ENCODE measurements around the gene LRRC70.

DNA sequence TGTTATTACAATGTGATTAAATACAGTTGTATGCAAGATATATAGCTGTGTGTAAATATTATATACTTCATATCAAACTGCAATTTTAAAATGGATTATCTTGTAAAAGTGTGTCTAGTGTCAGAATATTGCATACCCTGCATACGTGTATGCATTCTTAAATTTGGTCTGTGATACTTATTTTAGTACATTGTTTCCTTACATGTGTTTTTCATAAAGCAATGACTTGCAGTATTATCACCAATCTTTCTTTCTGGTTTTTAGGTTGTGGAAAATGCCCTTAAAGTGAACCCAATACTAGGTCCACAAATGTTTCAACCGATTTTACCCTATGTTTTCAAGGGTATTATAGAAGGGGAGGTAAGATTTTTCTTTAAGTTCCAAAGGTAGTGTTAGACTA is 28.5 kb upstream of the LRRC70 start:
- TF ChIP-seq EZH2phosphoT487 (IDR thresholded peaks at IDR 0.05) (no peak), EZH2 (IDR thresholded peaks at IDR 0.05) (no peak)
- TF ChIP-seq, protein P1, sequence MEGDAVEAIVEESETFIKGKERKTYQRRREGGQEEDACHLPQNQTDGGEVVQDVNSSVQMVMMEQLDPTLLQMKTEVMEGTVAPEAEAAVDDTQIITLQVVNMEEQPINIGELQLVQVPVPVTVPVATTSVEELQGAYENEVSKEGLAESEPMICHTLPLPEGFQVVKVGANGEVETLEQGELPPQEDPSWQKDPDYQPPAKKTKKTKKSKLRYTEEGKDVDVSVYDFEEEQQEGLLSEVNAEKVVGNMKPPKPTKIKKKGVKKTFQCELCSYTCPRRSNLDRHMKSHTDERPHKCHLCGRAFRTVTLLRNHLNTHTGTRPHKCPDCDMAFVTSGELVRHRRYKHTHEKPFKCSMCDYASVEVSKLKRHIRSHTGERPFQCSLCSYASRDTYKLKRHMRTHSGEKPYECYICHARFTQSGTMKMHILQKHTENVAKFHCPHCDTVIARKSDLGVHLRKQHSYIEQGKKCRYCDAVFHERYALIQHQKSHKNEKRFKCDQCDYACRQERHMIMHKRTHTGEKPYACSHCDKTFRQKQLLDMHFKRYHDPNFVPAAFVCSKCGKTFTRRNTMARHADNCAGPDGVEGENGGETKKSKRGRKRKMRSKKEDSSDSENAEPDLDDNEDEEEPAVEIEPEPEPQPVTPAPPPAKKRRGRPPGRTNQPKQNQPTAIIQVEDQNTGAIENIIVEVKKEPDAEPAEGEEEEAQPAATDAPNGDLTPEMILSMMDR (IDR thresholded peaks at IDR 0.05) = no peak

All from neural progenitor cell (in vitro differentiated cells).